H54 (cell line): Measurements from ENCODE around the gene ZNF771.
"Not testable (repeated sequence)": the region's sequence is repeated elsewhere in the genome, so short reads cannot be mapped to it uniquely, and the experiment has no call there.

Experiments
- DNase-seq: peaks from one replicate; pipeline ENCODE4 v3.0.0; 2011; ENCODE audit warnings: low spot score, mixed read lengths; ENCODE audit not compliant: insufficient read length
- FAIRE-seq: peaks from 3 replicates; lab custom pipeline; 2011; peaks lifted over from hg19 to GRCh38; lab: Jason Lieb, UNC
- POLR2A ChIP-seq: IDR thresholded peaks from 2 replicates; pipeline ENCODE4 v1.6.1; 2011; ENCODE audit warnings: low read depth, mild to moderate bottlenecking, low read length

ZNF771 gene

DNA sequence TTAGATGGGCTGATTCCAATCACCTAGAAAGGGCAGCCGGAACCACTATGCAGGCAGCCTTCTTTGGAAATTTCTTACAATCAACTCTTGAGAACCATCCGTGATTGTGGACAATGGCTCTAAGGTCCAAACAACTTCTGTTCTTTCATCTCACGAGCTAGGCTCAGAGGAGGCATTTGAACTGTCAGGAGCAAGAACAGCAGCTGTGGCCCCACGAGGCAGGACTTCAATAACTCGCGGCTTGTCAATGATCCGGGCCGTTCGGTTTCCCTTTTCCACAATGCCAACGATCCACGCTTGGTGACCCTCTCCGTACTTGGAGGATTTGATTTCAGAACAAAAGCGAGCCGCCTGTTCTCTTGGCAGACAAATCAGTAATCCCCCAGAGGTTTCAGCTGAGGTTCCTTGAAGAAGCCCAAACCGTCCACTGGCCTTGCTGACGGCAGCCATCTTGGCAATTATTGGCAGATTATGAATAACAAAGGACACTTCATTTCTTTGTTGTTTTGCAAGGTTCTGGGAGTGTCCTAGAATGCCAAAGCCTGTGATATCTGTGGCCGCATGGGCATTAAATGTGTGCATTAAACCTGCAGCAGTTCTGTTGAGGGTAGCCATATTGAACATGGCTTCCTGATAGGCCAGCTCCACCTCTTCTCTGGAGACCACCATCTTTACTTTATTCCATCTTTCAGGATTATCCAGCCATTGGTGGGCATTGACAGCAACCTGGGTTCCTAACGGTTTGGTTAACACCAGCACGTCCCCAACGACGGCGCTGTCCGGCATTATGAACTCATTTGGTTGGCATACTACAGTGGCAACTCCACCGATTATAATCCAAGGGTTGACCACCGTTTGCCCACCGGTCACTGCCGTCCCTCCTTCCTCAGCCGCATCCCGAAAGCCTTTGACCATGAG lies 37.1 kb downstream of the ZNF771 start:
- DNase-seq: no peak
- no peak for TF ChIP-seq POLR2A
- FAIRE-seq: no peak

DNA sequence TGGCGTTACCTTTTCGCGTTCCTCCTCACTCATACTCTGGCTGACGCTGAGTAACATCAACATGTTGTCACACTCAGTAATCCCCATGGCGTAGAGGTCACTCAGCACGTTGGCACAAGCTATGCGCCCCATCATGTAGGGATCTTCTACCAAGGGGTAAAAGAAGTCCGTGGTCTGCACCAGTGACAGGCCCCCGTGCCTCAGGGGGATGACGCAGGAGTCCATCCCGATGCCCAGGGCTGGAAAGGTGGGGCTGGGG lies 37.7 kb downstream of the ZNF771 start:
- FAIRE-seq (no peak), DNase-seq (no peak)
- TF ChIP-seq POLR2A: 0 out of 2 replicates have a peak, but pooled peaks have one; percentile 7

DNA sequence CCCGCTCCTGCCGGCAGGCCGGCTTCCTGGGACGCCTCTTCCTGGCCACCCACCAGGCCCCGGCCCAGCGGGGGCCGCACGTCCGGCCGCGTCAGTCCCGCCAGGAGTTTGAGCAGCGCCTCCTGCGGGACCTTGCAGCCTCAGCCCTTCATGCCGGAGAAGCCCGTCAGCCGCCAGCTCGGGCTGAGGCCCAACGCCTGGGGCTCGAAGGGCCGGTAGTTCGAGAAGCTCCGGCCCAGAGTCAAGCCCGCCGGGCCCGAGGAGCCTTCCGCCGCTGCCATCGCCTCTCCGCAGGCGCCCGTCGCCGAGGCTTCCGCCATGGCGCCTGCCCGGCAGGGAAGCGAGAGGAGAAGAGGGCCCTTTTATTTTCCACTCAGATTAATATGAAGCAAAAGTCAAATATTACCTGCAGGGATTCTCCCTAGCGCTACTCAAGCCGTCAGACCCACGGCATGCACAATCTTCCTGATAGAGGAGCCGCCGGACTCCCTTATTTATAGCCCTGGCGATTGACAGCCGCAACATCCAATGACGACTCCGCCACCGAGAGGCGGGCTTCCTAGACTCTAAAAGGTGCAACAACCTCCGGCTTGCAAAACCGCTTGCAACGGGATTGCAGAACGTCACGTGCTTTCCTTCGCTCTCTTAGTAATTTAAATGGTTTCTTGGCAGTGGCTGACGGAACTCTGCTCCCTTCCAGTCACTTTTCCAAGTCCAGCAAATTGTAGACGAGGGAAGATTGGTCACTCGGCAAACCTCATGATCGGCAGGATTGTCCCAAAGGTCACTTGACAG lies 38.2 kb downstream of the ZNF771 start, which contains the start of gene SEPHS2:
Gene SEPHS2, minus strand, starts transcription at position 467 of the 795 bp plus-strand sequence. Its CDS starts 147 bp downstream, at position 320.
- DNase-seq (peak; percentile 81), FAIRE-seq (no peak)
- peak; percentile 80 for TF ChIP-seq POLR2A

DNA sequence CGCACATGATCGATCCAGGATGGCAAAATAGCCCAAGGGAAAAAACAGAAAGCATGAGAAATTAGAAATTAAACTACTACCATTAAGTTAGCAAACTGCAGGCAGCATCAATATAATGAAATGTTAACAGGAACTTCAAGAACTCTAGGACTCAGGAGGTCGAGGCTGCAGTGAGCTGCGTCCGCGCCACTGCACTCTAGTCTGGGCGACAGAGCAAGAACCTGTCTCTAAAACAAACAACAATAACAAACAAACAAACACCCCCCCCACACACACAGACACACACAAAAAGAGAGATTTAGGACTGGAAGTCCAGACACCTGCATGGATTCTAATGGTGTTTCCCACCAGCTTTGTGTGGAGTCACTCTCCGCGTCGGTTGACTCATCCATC lies 38.8 kb downstream of the ZNF771 start:
- TF ChIP-seq POLR2A: no peak
- no peak for FAIRE-seq

DNA sequence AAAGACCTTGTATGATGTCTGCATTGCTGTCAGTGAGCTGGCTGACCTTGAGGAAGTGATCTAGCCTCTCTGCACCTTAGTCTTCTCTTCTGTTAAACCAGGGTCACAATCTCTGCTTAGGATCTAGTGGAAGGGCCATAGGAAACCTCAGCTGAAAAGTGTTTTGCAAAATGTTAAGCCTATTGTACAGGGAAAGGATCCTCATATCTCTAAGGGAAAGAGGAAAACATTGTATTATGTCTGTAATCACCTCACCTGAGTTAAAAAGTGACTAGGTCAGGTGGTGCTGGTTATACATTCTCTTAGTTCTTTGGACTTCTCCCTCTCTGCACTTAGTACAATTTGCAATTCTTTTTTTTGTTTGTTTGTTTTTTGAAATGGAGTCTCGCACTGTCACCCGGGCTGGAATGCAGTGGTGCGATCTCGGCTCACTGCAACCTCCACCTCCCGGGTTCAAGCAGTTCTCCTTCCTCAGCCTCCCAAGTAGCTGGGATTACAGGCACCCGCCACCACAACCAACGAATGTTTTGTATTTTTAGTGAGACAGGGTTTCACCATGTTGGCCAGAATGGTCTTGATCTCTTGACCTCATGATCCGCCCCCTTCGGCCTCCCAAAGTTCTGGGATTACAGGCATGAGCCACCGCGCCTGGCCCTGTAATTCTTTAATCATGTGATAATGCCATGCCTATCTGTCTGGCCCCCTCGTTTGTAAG lies 40.3 kb downstream of the ZNF771 start:
- no peak for TF ChIP-seq POLR2A
- FAIRE-seq (no peak), DNase-seq (no peak)

More for the DNA sequence above, 38.8 kb downstream of the ZNF771 start:
- no peak for DNase-seq

DNA sequence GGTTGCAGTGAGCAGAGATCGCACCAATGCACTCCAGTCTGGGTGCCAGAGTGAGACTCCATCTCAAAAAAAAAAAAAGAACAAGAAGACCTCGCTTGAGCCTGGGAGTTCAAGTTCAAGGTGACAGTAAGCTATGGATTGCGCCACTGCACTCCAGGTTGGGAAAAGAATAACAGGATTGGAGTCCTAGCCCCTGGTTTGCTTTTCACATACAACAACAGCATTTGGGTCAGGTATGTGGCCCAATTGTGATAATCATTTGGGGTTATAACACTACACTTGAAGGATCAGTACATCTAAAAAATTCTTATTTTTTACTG lies 41.7 kb downstream of the ZNF771 start:
- FAIRE-seq (no peak), DNase-seq (no peak)
- TF ChIP-seq POLR2A: no peak

DNA sequence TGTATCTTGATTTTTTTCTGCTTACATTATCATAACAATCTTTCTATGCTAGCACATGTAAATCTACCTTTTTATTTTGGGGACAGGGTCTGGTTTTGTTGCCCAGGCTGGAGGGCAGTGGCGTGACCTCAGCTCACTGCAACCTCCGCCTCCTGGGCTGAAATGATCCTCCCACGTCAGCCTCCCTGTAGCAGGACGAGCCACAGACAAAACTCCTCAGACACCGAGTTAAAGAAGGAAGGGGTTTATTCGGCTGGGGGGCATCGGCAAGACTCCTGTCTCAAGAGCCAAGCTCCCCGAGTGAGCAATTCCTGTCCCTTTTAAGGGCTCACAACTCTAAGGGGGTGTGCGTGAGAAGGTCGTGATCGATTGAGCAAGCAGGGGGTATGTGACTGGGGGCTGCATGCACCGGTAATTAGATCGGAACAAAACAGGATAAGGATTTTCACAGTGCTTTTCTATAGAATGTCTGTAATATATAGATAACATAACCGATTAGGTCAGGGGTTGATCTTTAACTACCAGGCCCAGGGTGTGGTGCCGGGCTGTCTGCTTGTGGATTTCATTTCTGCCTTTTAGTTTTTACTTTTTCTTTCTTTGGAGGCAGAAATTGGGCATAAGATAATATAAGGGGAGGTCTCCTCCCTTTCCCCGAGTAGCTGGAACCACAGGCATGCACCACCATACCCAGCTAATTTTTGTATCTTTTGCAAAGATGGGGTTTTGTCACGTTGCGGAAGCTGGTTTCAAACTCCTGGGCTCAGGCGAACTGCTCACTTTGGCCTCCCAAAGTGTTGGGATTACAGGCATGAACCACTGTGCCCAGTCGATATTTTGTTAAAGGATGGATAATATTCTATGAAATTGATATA lies 45.5 kb downstream of the ZNF771 start:
- not testable (repeated sequence) for DNase-seq, FAIRE-seq

DNA sequence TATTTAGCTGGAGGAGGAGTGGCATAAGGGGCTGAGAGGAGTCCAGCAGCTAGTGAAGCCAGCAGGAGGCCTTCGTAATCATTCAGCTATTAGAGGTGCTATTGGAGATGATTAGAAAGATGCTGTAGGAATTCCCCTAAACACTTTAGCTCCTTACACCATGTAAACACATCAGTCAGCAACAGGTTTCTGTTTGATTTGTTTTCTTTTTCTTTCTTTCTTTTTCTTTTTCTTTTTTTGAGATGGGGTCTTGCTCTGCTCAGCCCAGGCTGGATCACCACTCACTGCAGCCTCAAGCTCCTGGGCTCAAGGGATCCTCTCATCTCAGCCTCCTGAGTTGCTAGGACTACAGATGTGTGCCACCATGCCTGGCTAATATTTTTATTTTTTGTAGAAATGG lies 48.9 kb downstream of the ZNF771 start:
- DNase-seq: no peak
- no peak for FAIRE-seq
- TF ChIP-seq POLR2A: no peak

DNA sequence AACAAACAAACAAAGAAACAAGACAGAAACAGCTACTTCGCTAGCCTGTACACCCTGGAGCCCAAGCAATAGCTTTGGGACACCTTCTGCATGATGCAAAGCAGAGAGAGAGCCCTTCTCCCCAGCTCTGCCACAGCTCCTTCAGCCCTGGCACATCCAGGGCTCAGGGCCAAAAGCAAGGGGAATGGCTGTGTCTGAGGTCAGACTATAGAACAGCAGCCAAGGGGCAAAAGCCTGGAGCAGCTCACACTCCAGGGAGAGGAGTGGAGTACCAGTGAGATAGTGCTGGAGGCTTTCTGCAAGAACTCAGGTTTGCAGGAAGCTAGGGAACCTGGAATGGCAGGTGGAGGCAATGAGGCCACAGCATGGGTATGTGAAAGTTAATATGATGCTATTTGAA lies 49.9 kb downstream of the ZNF771 start:
- no peak for FAIRE-seq
- DNase-seq: no peak
- TF ChIP-seq POLR2A: no peak

DNA sequence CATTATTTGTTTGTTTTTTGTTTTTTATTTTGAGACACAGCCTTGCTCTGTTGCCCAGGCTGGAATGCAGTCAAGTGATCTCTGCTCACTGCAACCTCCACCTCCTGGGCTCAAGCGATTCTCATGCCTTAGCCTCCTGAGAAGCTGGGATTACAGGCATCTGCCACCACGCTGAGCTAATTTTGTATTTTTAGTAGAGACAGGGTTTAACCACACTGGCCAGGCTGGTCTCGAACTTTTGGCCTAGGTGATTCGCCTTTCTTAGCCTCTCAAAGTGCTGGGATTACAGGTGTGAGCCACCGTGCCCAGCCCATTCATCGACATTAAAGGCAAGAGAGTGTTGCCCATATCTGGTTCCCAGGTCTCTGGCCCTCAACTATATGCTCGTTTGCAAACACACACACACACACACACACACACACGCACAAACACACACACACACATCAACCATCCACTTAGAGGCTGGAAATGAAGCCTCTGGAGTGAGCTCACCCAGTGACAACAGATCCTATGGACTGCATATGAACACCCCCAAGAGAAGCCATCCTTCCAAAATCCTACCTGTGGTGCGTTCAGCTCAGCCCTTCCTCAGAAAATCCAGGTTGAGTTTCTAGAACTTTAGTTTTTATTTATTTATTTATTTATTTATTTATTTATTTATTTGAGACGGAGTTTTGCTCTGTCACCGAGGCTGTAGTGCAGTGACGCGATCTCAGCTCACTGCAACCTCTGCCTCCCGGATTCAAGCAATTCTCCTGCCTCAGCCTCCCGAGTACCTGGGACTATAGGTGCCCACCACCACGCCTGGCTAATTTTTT lies 50.5 kb downstream of the ZNF771 start:
- no peak for TF ChIP-seq POLR2A
- no peak for DNase-seq
- FAIRE-seq: no peak

DNA sequence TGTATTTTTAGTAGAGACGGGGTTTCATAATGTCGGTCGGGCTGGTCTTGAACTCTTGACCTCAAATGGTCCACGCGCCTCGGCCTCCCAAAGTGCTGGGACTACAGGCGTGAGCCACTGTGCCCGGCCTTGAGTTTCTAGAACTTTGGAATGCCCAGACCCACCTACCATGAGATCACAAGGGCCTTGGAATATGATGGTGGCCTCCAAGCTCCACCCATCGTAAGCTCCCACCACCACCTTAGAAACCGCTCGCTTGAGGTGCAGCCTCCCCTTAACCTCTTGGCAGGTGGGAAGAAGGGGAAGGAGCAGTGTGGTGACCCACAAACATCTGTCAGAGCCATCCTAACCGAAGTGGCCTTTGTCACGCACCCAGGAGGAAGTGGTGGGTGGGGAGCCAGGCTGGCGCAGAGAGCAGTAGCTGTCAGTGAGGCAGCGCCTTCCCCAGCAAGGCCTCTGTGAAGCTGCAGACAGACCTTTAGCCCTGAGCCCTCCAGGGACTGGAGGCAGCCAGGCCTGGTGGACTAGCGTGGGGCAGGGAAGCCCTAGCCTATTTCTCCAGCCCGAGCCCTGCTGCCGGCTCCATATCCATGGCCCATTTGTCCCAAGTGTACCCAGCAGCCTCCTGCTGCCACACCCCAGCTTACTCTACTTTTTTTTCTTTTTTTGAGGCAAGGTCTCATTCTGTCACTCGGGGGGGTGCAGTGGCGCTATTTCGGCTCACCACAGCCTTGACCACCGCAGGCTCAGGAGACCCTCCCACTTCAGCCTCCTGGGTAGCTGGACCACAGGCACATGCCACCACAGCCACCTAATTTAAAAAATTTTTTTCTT lies 51.4 kb downstream of the ZNF771 start:
- no peak for FAIRE-seq
- TF ChIP-seq POLR2A: no peak
- DNase-seq: no peak

DNA sequence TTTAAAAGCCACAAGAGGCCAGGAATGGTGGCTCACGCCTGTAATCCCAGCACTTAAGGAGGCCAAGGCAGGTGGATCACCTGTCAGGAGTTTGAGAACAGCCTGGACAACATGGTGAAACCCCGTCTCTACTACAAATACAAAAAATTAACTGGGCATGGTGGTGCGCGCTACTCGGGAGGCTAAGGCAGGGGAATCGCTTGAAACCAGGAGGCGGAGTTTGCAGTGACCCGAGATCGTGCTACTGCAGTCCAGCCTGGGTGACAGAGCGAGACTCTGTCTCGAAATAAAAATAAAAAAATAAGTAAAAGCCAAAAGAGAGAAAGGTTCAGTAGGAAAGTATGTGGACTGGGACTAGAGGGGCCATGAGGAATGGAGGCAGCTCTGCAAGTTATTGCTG lies 52.0 kb downstream of the ZNF771 start:
- no peak for TF ChIP-seq POLR2A
- FAIRE-seq: no peak

DNA sequence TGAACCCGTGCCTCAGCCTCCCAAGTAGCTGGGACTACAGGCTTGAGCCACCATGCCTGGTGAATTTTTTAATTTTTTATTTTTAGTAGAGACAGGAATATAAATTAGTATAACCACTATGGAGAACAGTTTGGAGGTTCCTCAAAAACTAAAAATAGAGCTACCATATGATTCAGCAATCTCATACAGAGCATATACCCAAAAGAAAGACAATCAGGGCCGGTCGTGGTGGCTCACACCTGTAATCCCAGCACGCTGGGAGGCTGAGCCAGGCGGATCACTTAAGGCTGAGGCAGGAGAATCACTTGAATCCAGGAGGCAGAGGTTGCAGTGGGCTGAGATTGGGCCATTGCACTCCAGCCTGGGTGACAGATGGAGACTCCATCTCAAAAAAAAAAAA lies 54.0 kb downstream of the ZNF771 start:
- FAIRE-seq, DNase-seq: not testable (repeated sequence)

More for the DNA sequence above, 52.0 kb downstream of the ZNF771 start:
- no peak for DNase-seq
